H9 (cell line): ENCODE results near the gene RPL15. TPM values are rescaled to one million over a fixed set of nuclear protein-coding genes. Genes with fewer than 3 reads are reported as not detected.
A peak's percentile ranks its signal among the peaks of the same experiment; 100 is the strongest.
"Not testable (repeated sequence)": the region's sequence is repeated elsewhere in the genome, so short reads cannot be mapped to it uniquely, and the experiment has no call there.

ENCODE experiments used
- DNase-seq: peaks from one replicate; pipeline ENCODE4 v3.0.0-alpha.2; 2017
- H2AFZ ChIP-seq: one replicate; pipeline ENCODE4 v1.6.1; 2013; ENCODE audit warnings: mild to moderate bottlenecking, low read length, control low read depth, moderate library complexity
- H2AK5ac ChIP-seq: 2 replicates; pipeline ENCODE4 v1.6.1; 2013; ENCODE audit warnings: low read length, control low read depth, mixed read lengths; ENCODE audit not compliant: insufficient read length
- H2BK120ac ChIP-seq: one replicate; pipeline ENCODE4 v1.6.1; 2013; ENCODE audit warnings: low read depth, mild to moderate bottlenecking, low read length, control low read depth, inconsistent platforms; ENCODE audit not compliant: poor library complexity, severe bottlenecking
- H2BK12ac ChIP-seq: 2 replicates; pipeline ENCODE4 v1.6.1; 2013; ENCODE audit warnings: low read length, control low read depth, mixed read lengths, low read depth; ENCODE audit not compliant: insufficient read length
- H2BK15ac ChIP-seq: 2 replicates; pipeline ENCODE4 v1.6.1; 2013; ENCODE audit warnings: low read depth, low read length, control low read depth
- H2BK20ac ChIP-seq: one replicate; pipeline ENCODE4 v1.6.1; 2013; ENCODE audit warnings: low read depth, mild to moderate bottlenecking, low read length, control low read depth, inconsistent platforms; ENCODE audit not compliant: poor library complexity, severe bottlenecking
- H2BK5ac ChIP-seq: 2 replicates; pipeline ENCODE4 v1.6.1; 2013; ENCODE audit warnings: low read length, control low read depth, mixed read lengths; ENCODE audit not compliant: insufficient read length
- H3K14ac ChIP-seq: 2 replicates; pipeline ENCODE4 v1.6.1; 2013; ENCODE audit warnings: low read length, control low read depth; ENCODE audit not compliant: insufficient read depth
- H3K18ac ChIP-seq: 2 replicates; pipeline ENCODE4 v1.6.1; 2013; ENCODE audit warnings: low read depth, mild to moderate bottlenecking, mixed read lengths, low read length, control low read depth; ENCODE audit not compliant: insufficient read length
- H3K23ac ChIP-seq: 2 replicates; pipeline ENCODE4 v1.6.1; 2013; ENCODE audit warnings: low read length, control low read depth, mixed read lengths, low read depth; ENCODE audit not compliant: insufficient read length
- H3K23me2 ChIP-seq: 2 replicates; pipeline ENCODE4 v1.6.1; 2013; ENCODE audit warnings: low read depth, mild to moderate bottlenecking, mixed read lengths, low read length, control low read depth; ENCODE audit not compliant: insufficient read length, poor library complexity, severe bottlenecking
- H3K27ac ChIP-seq: 2 replicates; pipeline ENCODE4 v1.5.1; 2013; ENCODE audit warnings: low read length, control low read depth, mixed read lengths, low read depth; ENCODE audit not compliant: insufficient read length
- H3K27me3 ChIP-seq: 2 replicates; pipeline ENCODE4 v1.6.1; 2013; ENCODE audit warnings: low read length, control low read depth, inconsistent platforms; ENCODE audit not compliant: insufficient read depth
- H3K4ac ChIP-seq: 2 replicates; pipeline ENCODE4 v1.6.1; 2013; ENCODE audit warnings: low read depth, mild to moderate bottlenecking, control low read depth, inconsistent platforms, low read length, moderate library complexity
- H3K4me1 ChIP-seq: 2 replicates; pipeline ENCODE4 v1.6.1; 2013; ENCODE audit warnings: low read length, control low read depth, inconsistent platforms; ENCODE audit not compliant: insufficient read depth
- H3K4me2 ChIP-seq: 2 replicates; pipeline ENCODE4 v1.6.1; 2013; ENCODE audit warnings: low read length, control low read depth, mixed read lengths; ENCODE audit not compliant: insufficient read length, insufficient read depth
- H3K56ac ChIP-seq: 2 replicates; pipeline ENCODE4 v1.6.1; 2013; ENCODE audit warnings: low read depth, mild to moderate bottlenecking, mixed read lengths, low read length, control low read depth; ENCODE audit not compliant: insufficient read length
- H3K79me1 ChIP-seq: 2 replicates; pipeline ENCODE4 v1.6.1; 2013; ENCODE audit warnings: low read depth, mild to moderate bottlenecking, moderate library complexity, low read length, control low read depth, inconsistent platforms; ENCODE audit not compliant: insufficient read depth, poor library complexity, severe bottlenecking
- H3K79me2 ChIP-seq: 2 replicates; pipeline ENCODE4 v1.6.1; 2013; ENCODE audit warnings: low read length, control low read depth, inconsistent platforms; ENCODE audit not compliant: insufficient read depth
- H3K9ac ChIP-seq: 2 replicates; pipeline ENCODE4 v1.6.1; 2013; ENCODE audit warnings: low read length, control low read depth, mixed read lengths; ENCODE audit not compliant: insufficient read length; ENCODE audit errors: extremely low read depth
- H3K9me3 ChIP-seq: one replicate; pipeline ENCODE4 v1.6.1; 2013; ENCODE audit warnings: low read depth, low read length, inconsistent platforms; ENCODE audit not compliant: control insufficient read depth
- H3T11ph ChIP-seq: one replicate; pipeline ENCODE4 v1.6.1; 2013; ENCODE audit warnings: mild to moderate bottlenecking, low read length, control low read depth, inconsistent platforms
- H4K20me1 ChIP-seq: one replicate; pipeline ENCODE4 v1.6.1; 2013; ENCODE audit not compliant: control insufficient read depth, insufficient read length, insufficient read depth
- H4K5ac ChIP-seq: 2 replicates; pipeline ENCODE4 v1.6.1; 2013; ENCODE audit warnings: low read depth, mild to moderate bottlenecking, mixed read lengths, low read length, control low read depth; ENCODE audit not compliant: insufficient read length
- H4K8ac ChIP-seq: replicated peaks from 2 replicates; pipeline ENCODE4 v1.6.1; 2013; ENCODE audit warnings: low read length, control low read depth, mixed read lengths, low read depth; ENCODE audit not compliant: insufficient read length
- H4K91ac ChIP-seq: 2 replicates; pipeline ENCODE4 v1.6.1; 2013; ENCODE audit warnings: low read depth, mild to moderate bottlenecking, moderate library complexity, mixed read lengths, low read length, control low read depth; ENCODE audit not compliant: insufficient read length
- H3K27ac Mint-ChIP-seq, 3 experiments: 2 replicates in 2 of 3; 3 replicates in 1 of 3; pipeline ENCODE4 v1.8.0; 2020 to 2021; ENCODE audit warnings: mixed read lengths in 3 of 3, mild to moderate bottlenecking in 1 of 3, moderate library complexity in 1 of 3
- H3K27me3 Mint-ChIP-seq: 2 replicates; pipeline ENCODE4 v1.8.0; 2021; ENCODE audit warnings: low read depth, mild to moderate bottlenecking, moderate library complexity, mixed read lengths
- H3K36me3 Mint-ChIP-seq, 3 experiments: 2 replicates in 2 of 3; 3 replicates in 1 of 3; pipeline ENCODE4 v1.8.0; 2020 to 2021; ENCODE audit warnings: low read depth in 3 of 3, mixed read lengths in 3 of 3; ENCODE audit not compliant: insufficient read depth in 1 of 3
- H3K4me1 Mint-ChIP-seq, 2 experiments: 2 replicates each; pipeline ENCODE4 v1.8.0; 2020; ENCODE audit warnings: mixed read lengths in 2 of 2
- H3K4me3 Mint-ChIP-seq, 2 experiments: 2 replicates in 1 of 2; 3 replicates in 1 of 2; pipeline ENCODE4 v1.8.0; 2020 to 2021; ENCODE audit warnings: mild to moderate bottlenecking in 2 of 2, mixed read lengths in 2 of 2, moderate library complexity in 1 of 2
- H3K9me3 Mint-ChIP-seq, 2 experiments: 2 replicates in 1 of 2; 3 replicates in 1 of 2; pipeline ENCODE4 v1.8.0; 2020; ENCODE audit warnings: mild to moderate bottlenecking in 2 of 2, mixed read lengths in 2 of 2, moderate library complexity in 1 of 2
- CTCF ChIP-seq: fragments of 200-600 bp; sonication (generic); conservative IDR thresholded peaks from 3 replicates; pipeline ENCODE4 v1.8.0; 2021; ENCODE audit warnings: antibody characterized with exemption, mild to moderate bottlenecking
- WGBS: extraction: QIAGEN DNeasy Blood & Tissue Kit; methylation state at CpG from one replicate; pipeline ENCODE4 v1.1.7; 2013; ENCODE audit warnings: missing lambda C conversion rate, low lambda C conversion rate, mixed read lengths; ENCODE audit not compliant: insufficient read length; ENCODE audit errors: extremely low coverage; 5-methylcytosine and 5-hydroxymethylcytosine counted together
- total RNA-seq: library from RNA; stranded (reverse); gene quantifications from 2 replicates; pipeline ENCODE4 v1.2.1, GENCODE V29; 2021

Gene RPL15
- total RNA-seq, 1 experiment from 2014 or later, result 2,794 TPM

GRCh38 chr3:23916152-23916885, 613 bp upstream of the RPL15 start:
- H3K9me3 Mint-ChIP-seq, result no peaks in the 10 kb centered on the region
- Histone ChIP-seq H2AFZ (no peak overlapping the region), H3K4ac (no peak overlapping the region), H2BK120ac (no peak overlapping the region), H3K23me2 (peaks cover 10% of the 10 kb centered on the region), H2BK12ac (no peak overlapping the region), H4K20me1 (no peaks in the 10 kb centered on the region), H4K5ac (no peak overlapping the region), H3K79me1 (peaks cover 3% of the 10 kb centered on the region), H3K9ac (peak overlapping the region; percentile 83), H3K27ac (no peak overlapping the region), H3K4me2 (peak overlapping the region; percentile 93), H3K27me3 (no peaks in the 10 kb centered on the region), H2BK20ac (no peak overlapping the region), H3K79me2 (peaks cover 15% of the 10 kb centered on the region; the same call in 1 of the 2 replicates), H3T11ph (no peak overlapping the region), H3K23ac (no peak overlapping the region), H2BK5ac (no peak overlapping the region), H3K18ac (peak overlapping the region; percentile 72), H4K8ac (no peak overlapping the region), H3K9me3 (no peaks in the 10 kb centered on the region), H3K56ac (no peak overlapping the region), H3K14ac (peak overlapping the region; percentile 85), H4K91ac (no peak overlapping the region), H2AK5ac (no peak overlapping the region), H3K4me1 (no peaks in the 10 kb centered on the region; the same call in 1 of the 2 replicates), H2BK15ac (0 out of 2 replicates have a peak overlapping the region, but pooled peaks have one; percentile 72)
- no peak for TF ChIP-seq CTCF
- no CpG with 5 or more reads among the region's 48 CpGs for WGBS
- peaks cover 33 to 37% of the 10 kb centered on the region in 2 experiments for H3K4me1 Mint-ChIP-seq
- H3K27me3 Mint-ChIP-seq, result no peaks in the 10 kb centered on the region; the same call in 1 of the 2 replicates
- H3K27ac Mint-ChIP-seq, result peak overlapping the region in 2 of 3 experiments; percentile 99; a peak in 4 of 7 replicates
- peak overlapping the region; percentile 99 for H3K4me3 Mint-ChIP-seq
- H3K36me3 Mint-ChIP-seq, result peaks cover 33 to 43% (median 37%) of the 10 kb centered on the region in 3 experiments
- no peak for DNase-seq

DNA sequence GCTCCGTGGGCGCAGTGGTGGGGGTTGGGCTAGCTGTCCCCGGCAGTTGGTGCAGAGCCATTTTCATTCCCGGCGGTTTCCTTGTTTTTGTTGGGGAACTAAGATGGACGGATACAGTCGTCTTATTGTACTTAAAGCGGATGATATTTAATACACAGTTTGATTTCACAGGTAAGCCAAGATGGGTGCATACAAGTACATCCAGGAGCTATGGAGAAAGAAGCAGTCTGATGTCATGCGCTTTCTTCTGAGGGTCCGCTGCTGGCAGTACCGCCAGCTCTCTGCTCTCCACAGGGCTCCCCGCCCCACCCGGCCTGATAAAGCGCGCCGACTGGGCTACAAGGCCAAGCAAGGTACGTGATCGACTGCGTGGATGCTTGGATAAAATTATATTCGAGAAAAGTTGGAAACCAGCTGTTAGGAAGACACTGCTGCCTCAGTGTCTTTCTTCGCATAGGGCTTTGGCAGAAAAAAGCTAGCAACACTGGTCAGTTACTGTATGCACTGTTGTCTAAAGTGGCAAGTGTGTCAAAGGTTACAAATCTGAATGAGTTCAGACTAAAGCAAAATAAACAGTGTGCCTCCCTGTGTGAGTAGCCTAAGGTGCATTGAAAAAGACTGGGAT, 859 bp downstream of the RPL15 start:
- H3K9ac ChIP-seq, result peak overlapping the region; percentile 99
- not testable (repeated sequence) for H2BK20ac ChIP-seq, H3K79me1 ChIP-seq, H2BK12ac ChIP-seq, H2AFZ ChIP-seq, H3K27ac ChIP-seq, H3K4me1 ChIP-seq, H3K9me3 Mint-ChIP-seq, H3K27me3 ChIP-seq, DNase-seq, H2BK5ac ChIP-seq, H3K4ac ChIP-seq, H3K9me3 ChIP-seq, H3T11ph ChIP-seq, H3K27me3 Mint-ChIP-seq, H2BK120ac ChIP-seq, H2AK5ac ChIP-seq, H2BK15ac ChIP-seq, H4K20me1 ChIP-seq, H3K23ac ChIP-seq
- Mint-ChIP-seq H3K4me3 (peak overlapping the region; percentile 99), H3K4me1 (peaks cover 33 to 37% of the 10 kb centered on the region in 2 experiments), H3K36me3 (peaks cover 31 to 48% (median 39%) of the 10 kb centered on the region in 3 experiments), H3K27ac (peak overlapping the region; percentile 99)
- H3K56ac ChIP-seq, result peak overlapping the region; percentile 47
- H4K8ac ChIP-seq, result peak overlapping the region; percentile 46
- H3K23me2 ChIP-seq, result peaks cover 10% of the 10 kb centered on the region
- H4K91ac ChIP-seq, result peak overlapping the region; percentile 48
- H4K5ac ChIP-seq, result peak overlapping the region; percentile 96
- peaks cover 15% of the 10 kb centered on the region; the same call in 1 of the 2 replicates for H3K79me2 ChIP-seq
- WGBS, result no CpG with 5 or more reads among the region's 21 CpGs
- peak overlapping the region; percentile 91 for H3K4me2 ChIP-seq
- peak overlapping the region; percentile 94 for H3K18ac ChIP-seq
- H3K14ac ChIP-seq, result peak overlapping the region; percentile 98
